Retinal pigment epithelial cell (primary cell): Measurements from ENCODE around the gene MAPRE3.
"Not testable (repeated sequence)": the region's sequence is repeated elsewhere in the genome, so short reads cannot be mapped to it uniquely, and the experiment has no call there.

Source experiments
- DNase-seq: peaks from one replicate; pipeline ENCODE4 v3.0.0-alpha.2; 2010; ENCODE audit warnings: low read depth
- H3K4me3 ChIP-seq: 2 replicates; pipeline ENCODE4 v1.5.1; 2011; ENCODE audit warnings: mild to moderate bottlenecking, low read length, control low read depth, moderate library complexity
- TF ChIP-seq, protein P1 (sequence below): conservative IDR thresholded peaks from 2 replicates; pipeline ENCODE4 v1.5.1; 2011; ENCODE audit warnings: low read depth, low read length, control low read depth, inconsistent platforms

The MAPRE3 gene

DNA sequence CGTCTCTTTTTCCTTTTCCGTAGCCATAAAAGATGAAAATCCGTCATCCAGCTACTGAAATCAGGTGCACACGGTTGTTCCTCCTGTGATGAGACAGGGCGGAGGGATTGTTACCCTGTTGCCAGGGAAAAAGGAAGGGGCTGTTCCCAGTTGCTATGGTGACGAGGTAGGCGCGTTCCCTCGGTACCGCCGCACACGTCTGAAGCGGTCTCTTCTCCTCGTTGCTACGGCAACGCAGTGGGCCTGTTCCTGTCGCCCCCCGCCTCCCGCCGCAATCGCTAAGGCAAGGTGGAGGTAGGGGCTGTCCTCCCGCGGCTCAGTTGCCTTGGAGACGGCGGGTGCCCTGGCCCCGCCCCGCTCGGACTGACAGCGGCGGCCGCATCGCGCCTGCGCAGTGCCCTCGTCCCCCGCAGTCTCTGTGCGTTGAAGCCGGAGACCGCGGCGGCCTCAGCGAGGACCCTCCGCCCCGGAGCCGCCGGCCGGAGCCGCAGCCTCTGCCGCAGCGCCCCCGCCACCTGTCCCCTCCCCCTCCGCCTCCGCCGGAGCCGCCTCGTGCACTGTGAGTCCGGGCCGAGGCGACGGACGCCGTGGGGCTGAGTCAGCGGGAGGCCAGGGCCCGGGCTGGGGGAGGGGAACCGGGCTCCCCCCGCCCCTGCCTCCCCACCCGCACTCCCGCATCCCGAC is at the start of gene MAPRE3:
Gene MAPRE3, plus strand, starts transcription at position 394 of the 684 bp plus-strand sequence. CDS start 51,582 bp downstream, outside the sequence.
- TF ChIP-seq, protein P1, sequence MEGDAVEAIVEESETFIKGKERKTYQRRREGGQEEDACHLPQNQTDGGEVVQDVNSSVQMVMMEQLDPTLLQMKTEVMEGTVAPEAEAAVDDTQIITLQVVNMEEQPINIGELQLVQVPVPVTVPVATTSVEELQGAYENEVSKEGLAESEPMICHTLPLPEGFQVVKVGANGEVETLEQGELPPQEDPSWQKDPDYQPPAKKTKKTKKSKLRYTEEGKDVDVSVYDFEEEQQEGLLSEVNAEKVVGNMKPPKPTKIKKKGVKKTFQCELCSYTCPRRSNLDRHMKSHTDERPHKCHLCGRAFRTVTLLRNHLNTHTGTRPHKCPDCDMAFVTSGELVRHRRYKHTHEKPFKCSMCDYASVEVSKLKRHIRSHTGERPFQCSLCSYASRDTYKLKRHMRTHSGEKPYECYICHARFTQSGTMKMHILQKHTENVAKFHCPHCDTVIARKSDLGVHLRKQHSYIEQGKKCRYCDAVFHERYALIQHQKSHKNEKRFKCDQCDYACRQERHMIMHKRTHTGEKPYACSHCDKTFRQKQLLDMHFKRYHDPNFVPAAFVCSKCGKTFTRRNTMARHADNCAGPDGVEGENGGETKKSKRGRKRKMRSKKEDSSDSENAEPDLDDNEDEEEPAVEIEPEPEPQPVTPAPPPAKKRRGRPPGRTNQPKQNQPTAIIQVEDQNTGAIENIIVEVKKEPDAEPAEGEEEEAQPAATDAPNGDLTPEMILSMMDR: no peak
- DNase-seq: no peak
- peak within 1 kb of the TSS; percentile 80 for H3K4me3 ChIP-seq

DNA sequence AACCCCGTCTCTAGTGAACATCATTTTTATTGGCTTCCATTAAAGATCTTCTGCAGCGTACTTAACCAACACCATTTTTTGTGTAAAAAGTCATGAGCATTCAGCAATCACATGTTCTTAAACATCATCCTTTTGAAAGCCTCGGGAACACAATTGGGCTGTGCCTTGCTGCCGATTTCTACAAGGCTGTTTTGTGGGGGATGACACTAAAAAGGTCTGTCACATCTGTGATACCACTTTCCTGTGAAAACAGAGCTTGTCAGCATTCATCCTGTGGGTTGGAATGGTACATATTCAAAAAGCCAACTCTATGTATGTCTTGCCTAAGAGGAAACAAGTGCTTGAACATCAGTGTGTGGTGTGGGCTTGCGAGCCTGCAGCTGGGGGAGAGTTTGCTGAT is 49.1 kb upstream of the MAPRE3 start:
- no peak for DNase-seq
- no peak overlapping the region for H3K4me3 ChIP-seq
- TF ChIP-seq, protein P1: no peak

DNA sequence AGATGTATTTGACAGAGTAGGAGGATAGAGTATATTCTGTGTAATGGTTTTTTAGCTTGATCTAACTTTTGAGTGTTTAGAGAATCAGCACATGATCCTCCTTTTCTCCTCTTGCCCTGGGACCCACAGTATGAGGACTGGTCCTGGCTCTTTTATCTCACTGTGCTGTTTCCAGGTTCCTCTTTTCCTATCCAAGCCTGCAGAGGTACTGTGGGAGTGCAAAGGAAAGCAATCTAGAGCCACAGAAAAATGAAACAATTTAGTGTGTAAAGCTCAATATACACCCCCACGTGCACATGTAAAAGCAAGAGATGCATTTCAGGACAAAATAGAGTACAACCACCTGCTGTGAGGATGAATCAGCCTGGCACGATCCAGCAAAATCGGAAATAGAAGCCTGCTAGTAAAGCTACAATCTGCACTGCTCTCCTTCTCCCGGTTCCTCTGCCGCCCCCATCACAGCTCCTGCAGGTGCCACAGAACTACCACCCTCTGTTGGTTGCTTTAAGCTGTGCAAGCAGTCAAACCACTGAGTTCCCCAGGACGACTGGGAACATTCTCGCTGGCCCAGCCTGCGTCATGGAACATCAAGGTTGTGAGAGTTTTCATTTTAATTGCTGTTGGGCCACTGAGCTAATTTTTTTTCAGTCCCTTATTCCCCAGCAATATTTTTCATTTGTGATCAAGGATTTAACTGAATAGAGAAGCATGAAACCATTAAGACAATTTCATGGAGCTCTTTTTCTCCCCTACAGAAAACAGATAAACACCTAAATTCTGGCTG is 47.8 kb upstream of the MAPRE3 start:
- TF ChIP-seq, protein P1: peak; percentile 88
- DNase-seq: no peak
- no peak overlapping the region for H3K4me3 ChIP-seq

DNA sequence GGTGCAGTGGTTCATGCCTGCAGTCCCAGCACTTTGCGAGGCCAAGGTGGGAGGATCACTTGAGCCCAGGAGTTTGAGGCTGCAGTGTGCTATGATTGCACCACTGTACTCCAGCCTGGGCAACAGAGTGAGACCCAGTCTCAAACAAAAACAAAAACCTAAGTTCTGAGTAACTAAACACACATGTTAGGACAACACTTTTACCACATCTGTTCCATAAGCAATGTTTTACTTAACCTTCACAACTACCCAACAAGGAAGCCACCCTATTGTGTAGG is 47.3 kb upstream of the MAPRE3 start:
- not testable (repeated sequence) for DNase-seq, H3K4me3 ChIP-seq

DNA sequence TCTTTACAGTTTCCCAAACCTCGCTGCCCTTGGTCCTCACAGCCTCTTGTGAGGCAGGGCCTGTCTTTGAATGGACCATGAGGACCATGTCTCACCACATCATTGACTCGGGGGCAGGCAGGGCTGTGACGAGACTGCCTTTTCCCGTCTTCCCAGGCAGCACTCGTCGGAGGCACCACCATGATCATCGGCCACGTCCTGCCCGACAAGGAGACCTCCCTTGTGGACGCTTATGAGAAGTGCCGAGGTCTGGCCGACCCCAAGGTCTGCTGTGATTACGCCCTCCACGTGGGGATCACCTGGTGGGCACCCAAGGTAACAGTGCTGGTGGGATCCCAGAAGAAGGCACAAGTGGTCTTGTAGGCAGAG is 45.7 kb upstream of the MAPRE3 start:
- no peak for DNase-seq
- no peak overlapping the region for H3K4me3 ChIP-seq
- TF ChIP-seq, protein P1: no peak

DNA sequence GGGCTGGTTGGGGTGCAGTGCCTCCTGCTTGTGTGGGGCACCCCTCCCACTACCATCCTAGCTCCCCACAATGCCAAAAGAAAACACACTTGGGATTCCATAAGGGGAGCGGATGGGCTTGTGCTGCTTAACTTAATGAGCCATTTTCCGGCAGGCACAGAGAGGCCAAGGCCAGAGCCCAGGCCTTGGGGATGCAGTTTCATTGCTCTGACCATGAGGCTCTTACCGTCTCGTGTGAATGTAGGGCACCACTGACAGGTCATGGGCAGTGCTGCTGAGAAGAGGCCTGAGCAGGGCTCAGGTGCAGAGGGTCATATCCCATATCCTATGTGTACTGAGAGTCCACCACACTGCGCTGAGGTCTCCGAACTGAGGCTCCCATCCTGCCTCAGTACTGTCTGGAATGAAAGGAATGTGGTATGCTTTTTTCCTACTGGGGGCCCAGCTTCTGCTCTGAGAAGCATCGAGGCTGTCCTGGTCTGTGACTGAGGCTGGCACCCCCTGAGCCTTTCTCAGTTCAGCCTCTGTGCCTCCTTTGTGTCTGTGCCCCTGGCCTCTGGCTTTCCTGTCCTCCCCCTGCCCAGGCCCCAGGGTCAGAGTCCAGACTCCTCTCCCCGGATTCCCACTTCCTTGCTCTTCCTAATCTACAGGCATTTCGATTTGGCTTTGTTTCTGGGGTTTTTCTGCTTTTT is 45.2 kb upstream of the MAPRE3 start:
- H3K4me3 ChIP-seq: no peak overlapping the region
- DNase-seq: no peak
- TF ChIP-seq, protein P1: no peak

DNA sequence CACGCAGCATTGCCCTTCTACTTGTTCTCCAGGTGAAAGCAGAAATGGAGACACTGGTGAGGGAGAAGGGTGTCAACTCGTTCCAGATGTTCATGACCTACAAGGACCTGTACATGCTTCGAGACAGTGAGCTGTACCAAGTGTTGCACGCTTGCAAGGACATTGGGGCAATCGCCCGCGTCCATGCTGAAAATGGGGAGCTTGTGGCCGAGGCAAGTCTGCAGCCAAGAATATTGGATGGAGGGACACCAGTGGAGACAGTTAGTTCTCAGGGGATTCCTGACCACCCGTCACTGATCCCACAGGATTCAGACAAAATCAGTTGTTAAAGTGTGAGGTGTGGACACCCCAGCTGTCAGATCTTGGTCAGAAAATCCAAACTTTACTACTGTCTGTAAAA is 43.2 kb upstream of the MAPRE3 start:
- H3K4me3 ChIP-seq: no peak overlapping the region
- TF ChIP-seq, protein P1: no peak
- no peak for DNase-seq
